ENCODE data around the gene ATP12A.

DNA sequence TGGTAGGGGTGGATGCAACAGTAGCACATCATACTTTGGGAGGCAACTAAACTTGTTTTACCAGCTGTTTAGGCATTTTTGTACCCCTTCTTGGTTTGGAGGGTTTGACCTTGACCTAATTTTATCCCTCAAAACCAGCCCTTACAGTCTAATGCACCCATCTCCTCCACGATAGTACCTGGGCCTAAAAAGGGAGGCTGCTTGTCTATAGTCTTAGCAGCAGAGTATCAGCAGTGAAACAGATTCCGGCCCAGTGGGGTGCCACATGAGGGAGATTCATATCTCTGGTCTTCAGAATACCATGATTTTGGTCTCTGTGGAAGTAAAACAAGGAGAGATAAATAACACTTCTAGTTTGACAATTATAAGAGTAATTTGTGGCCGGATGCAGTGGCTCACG lies 39.5 kb upstream of the ATP12A start:
- no peak for TF ChIP-seq EZH2phosphoT487 (conservative IDR thresholded peaks at IDR 0.05; ENCODE audit: low read length)
- no peak for TF ChIP-seq CTCF (IDR thresholded peaks at IDR 0.05; ENCODE audit: insufficient read depth, low read length, poor library complexity, severe bottlenecking)
